HepG2 (cell line): Measurements from ENCODE around the gene LEMD1. TPM values are rescaled to one million over a fixed set of nuclear protein-coding genes. Genes with fewer than 3 reads are reported as not detected.

Source experiments
- AGO2 ChIP-seq: fragments of 200-400 bp; formaldehyde crosslinking; optimal IDR thresholded peaks from 2 replicates; pipeline ENCODE3; 2017; ENCODE audit warnings: mild to moderate bottlenecking, low read depth, low read length, moderate library complexity
- EEA1 ChIP-seq: sonication (generic); formaldehyde crosslinking; IDR thresholded peaks from 2 replicates; pipeline ENCODE4 v1.5.1; 2020; ENCODE audit warnings: mild to moderate bottlenecking, missing genetic modification reagents, borderline replicate concordance
- HDAC2 ChIP-seq: sonication (generic); formaldehyde crosslinking; IDR thresholded peaks from 2 replicates; pipeline ENCODE4 v1.4.0; 2020; ENCODE audit warnings: missing genetic modification reagents
- HNF1B ChIP-seq: sonication (generic); formaldehyde crosslinking; IDR thresholded peaks from 2 replicates; pipeline ENCODE4 v1.5.1; 2020; ENCODE audit warnings: mild to moderate bottlenecking, moderate library complexity, missing genetic modification reagents
- HNRNPLL ChIP-seq: fragments of 200-400 bp; formaldehyde crosslinking; IDR thresholded peaks from 2 replicates; pipeline ENCODE4 v1.6.1; 2017; ENCODE audit warnings: mild to moderate bottlenecking, low read depth, low read length; ENCODE audit not compliant: poor library complexity, severe bottlenecking
- MLX ChIP-seq: IDR thresholded peaks from 2 replicates; pipeline ENCODE4 v1.6.1; 2016
- NPAS2 ChIP-seq: sonication (generic); formaldehyde crosslinking; IDR thresholded peaks from 2 replicates; pipeline ENCODE4 v1.8.0; 2022; ENCODE audit warnings: mild to moderate bottlenecking, missing genetic modification reagents, borderline replicate concordance
- RBAK ChIP-seq: sonication (generic); formaldehyde crosslinking; IDR thresholded peaks from 2 replicates; pipeline ENCODE4 v1.5.1; 2020; ENCODE audit warnings: mild to moderate bottlenecking, missing genetic modification reagents
- ZBTB44 ChIP-seq: sonication (generic); formaldehyde crosslinking; IDR thresholded peaks from 2 replicates; pipeline ENCODE4 v1.4.0; 2020; ENCODE audit warnings: missing genetic modification reagents
- ZMYM3 ChIP-seq: sonication (generic); formaldehyde crosslinking; IDR thresholded peaks from 2 replicates; pipeline ENCODE4 v1.5.1; 2020; ENCODE audit warnings: mild to moderate bottlenecking, missing genetic modification reagents
- ZNF121 ChIP-seq: sonication (generic); formaldehyde crosslinking; IDR thresholded peaks from 2 replicates; pipeline ENCODE4 v1.5.0; 2020; ENCODE audit warnings: mild to moderate bottlenecking, missing genetic modification reagents
- ZNF138 ChIP-seq: sonication (generic); formaldehyde crosslinking; IDR thresholded peaks from 2 replicates; pipeline ENCODE4 v1.5.0; 2020; ENCODE audit warnings: mild to moderate bottlenecking, low read depth, missing genetic modification reagents
- ZNF501 ChIP-seq: sonication (generic); formaldehyde crosslinking; IDR thresholded peaks from 2 replicates; pipeline ENCODE4 v1.5.1; 2020; ENCODE audit warnings: mild to moderate bottlenecking, moderate library complexity, missing genetic modification reagents
- ZNF687 ChIP-seq: sonication (generic); formaldehyde crosslinking; IDR thresholded peaks from 2 replicates; pipeline ENCODE4 v1.5.1; 2020; ENCODE audit warnings: mild to moderate bottlenecking, missing genetic modification reagents, moderate library complexity
- ZNF713 ChIP-seq: sonication (generic); formaldehyde crosslinking; IDR thresholded peaks from 2 replicates; pipeline ENCODE4 v1.4.0; 2020; ENCODE audit warnings: mild to moderate bottlenecking, missing genetic modification reagents
- ZNF768 ChIP-seq: sonication (generic); formaldehyde crosslinking; IDR thresholded peaks from 2 replicates; pipeline ENCODE4 v1.4.0; 2020; ENCODE audit warnings: missing genetic modification reagents
- ZNF788 ChIP-seq: sonication (generic); formaldehyde crosslinking; IDR thresholded peaks from 2 replicates; pipeline ENCODE4 v1.5.0; 2020; ENCODE audit warnings: mild to moderate bottlenecking, missing genetic modification reagents, borderline replicate concordance
- polyA plus RNA-seq, 8 experiments: library from polyadenylated mRNA; depleted of rRNA in 3 of 8; stranded (reverse) in 7 of 8; unstranded in 1 of 8; fragments of >200 nt; fragmentation: Illumina TruSeq in 4 of 8; extraction: Trizol in 4 of 8; gene quantifications; 2 replicates each; pipeline versions ENCODE4 v1.2.1 to v1.2.3, GENCODE V29; 2011 to 2016; ENCODE audit warnings: low read depth in 4 of 8, missing spikeins in 1 of 8, mixed read lengths in 1 of 8; ENCODE audit not compliant: insufficient read depth in 1 of 8
- total RNA-seq, 5 experiments: library from RNA; depleted of rRNA; stranded (reverse); fragments of >200 nt; fragmentation: Illumina TruSeq; extraction: Trizol; gene quantifications; 2 replicates each; pipeline ENCODE4 v1.2.3, GENCODE V29; 2016; ENCODE audit warnings: low read depth in 1 of 5

The LEMD1 gene
- total and polyA plus RNA-seq, 2 of the 13 experiments (the other 11 are each of a cell fraction or from before 2014, with no cell fraction given) = 1.4 to 2.3 TPM

- TF ChIP-seq ZBTB44 (no peak), ZNF687 (CRISPR knock-in tag) (peak; percentile 67; the same call in 1 of the 2 replicates), ZNF138 (CRISPR knock-in tag) (no peak), ZMYM3 (CRISPR knock-in tag) (peak; percentile 74), ZNF121 (CRISPR knock-in tag) (peak; percentile 73; the same call in 1 of the 2 replicates), ZNF713 (CRISPR knock-in tag) (no peak), NPAS2 (no peak), HDAC2 (CRISPR knock-in tag) (0 out of 2 replicates have a peak, but pooled peaks have one; percentile 25), HNRNPLL (peak; percentile 31), RBAK (CRISPR knock-in tag) (0 out of 2 replicates have a peak, but pooled peaks have one; percentile 3), ZNF501 (CRISPR knock-in tag) (no peak), MLX (CRISPR knock-in tag) (no peak), ZNF788 (peak; percentile 51; the same call in 1 of the 2 replicates), ZNF768 (CRISPR knock-in tag) (peak; percentile 97), AGO2 (peak; percentile 71), HNF1B (CRISPR knock-in tag) (0 out of 2 replicates have a peak, but pooled peaks have one; percentile 41), EEA1 (CRISPR knock-in tag) (peak; percentile 77; the same call in 1 of the 2 replicates)
Measured at GRCh38 chr1:205449254-205449749, 27.4 kb upstream of the LEMD1 start (continued).
